ENCODE results near the gene RABGAP1L. TPM values are rescaled to one million over a fixed set of nuclear protein-coding genes. Genes with fewer than 3 reads are reported as not detected.

Gene RABGAP1L
- polyA plus RNA-seq, 3 donors = 35.2 to 75.3 (median 63.3) TPM

GRCh38 chr1:174976436-174977108 lies 817.3 kb downstream of the RABGAP1L start:
- no peak overlapping the region for H3K4me2 ChIP-seq (replicated peaks; ENCODE audit: extremely low read depth, low read length, poor library complexity, severe bottlenecking)
- no peaks in the 10 kb centered on the region for H3K9me3 ChIP-seq (replicated peaks in 1 of 2; ENCODE audit: control insufficient read depth in 1 of 2, insufficient read depth in 1 of 2, low read length in 2 of 2)
- H3K9ac ChIP-seq (ENCODE audit: insufficient read depth, low read length, poor library complexity, severe bottlenecking) = no peak overlapping the region
- WGBS (ENCODE audit: insufficient coverage) = no CpG with 5 or more reads among the region's 4 CpGs
- no peaks in the 10 kb centered on the region for H3K79me2 ChIP-seq (ENCODE audit: insufficient read depth, low read length)
- no peak for DNase-seq
- Mint-ChIP-seq H3K4me3 (no peak overlapping the region), H3K36me3 (peaks cover 60 to 83% of the 10 kb centered on the region in 2 donors), H3K27ac (peak overlapping the region in 2 of 7 donors; percentile 58 to 63), H3K9me3 (no peaks in the 10 kb centered on the region), H3K4me1 (peaks cover 13% of the 10 kb centered on the region), H3K27me3 (ENCODE audit: low read depth in 3 of 3) (no peaks in the 10 kb centered on the region)
- H3K27ac ChIP-seq (ENCODE audit: low read depth in 1 of 2, low read length in 2 of 2) = peak overlapping the region in 1 of 2 donors; percentile 33
- peaks cover 5 to 7% of the 10 kb centered on the region in 2 donors for H3K4me1 ChIP-seq (ENCODE audit: control insufficient read depth in 1 of 2, insufficient read depth in 2 of 2, low read length in 2 of 2)
- intact Hi-C loops (cut with micrococcal nuclease) = loop anchor here in 1 of 2 donors (10.0 kb wide), 1 partner anchor 52 kb away; no protein-coding TSS in a partner anchor
- no peaks in the 10 kb centered on the region for H3K27me3 ChIP-seq (ENCODE audit: control insufficient read depth in 2 of 2, insufficient read depth in 2 of 2, low read length in 2 of 2)
- peaks cover 59 to 80% of the 10 kb centered on the region in 2 donors for H3K36me3 ChIP-seq (replicated peaks in 1 of 2; ENCODE audit: control insufficient read depth in 1 of 2, insufficient read depth in 2 of 2, low read length in 2 of 2)
- no peaks in the 10 kb centered on the region for H4K20me1 ChIP-seq (ENCODE audit: insufficient read depth, low read length)
- H2AFZ ChIP-seq (ENCODE audit: insufficient read depth, low read depth, low read length, poor library complexity, severe bottlenecking) = no peak overlapping the region
- H3K4me3 ChIP-seq (replicated peaks in 1 of 3; ENCODE audit: low read depth in 2 of 3, low read length in 3 of 3) = no peak overlapping the region
- TF ChIP-seq CTCF (IDR thresholded peaks at IDR 0.05) = no peak

GRCh38 chr1:174982971-174983689 lies 823.8 kb downstream of the RABGAP1L start:
- H3K4me1 Mint-ChIP-seq = peaks cover 1% of the 10 kb centered on the region
- Histone ChIP-seq H3K9ac (ENCODE audit: insufficient read depth, low read length, poor library complexity, severe bottlenecking) (no peak overlapping the region), H3K27me3 (ENCODE audit: control insufficient read depth in 2 of 2, insufficient read depth in 2 of 2, low read length in 2 of 2) (no peaks in the 10 kb centered on the region), H3K4me2 (replicated peaks; ENCODE audit: extremely low read depth, low read length, poor library complexity, severe bottlenecking) (no peak overlapping the region), H3K9me3 (replicated peaks in 1 of 2; ENCODE audit: control insufficient read depth in 1 of 2, insufficient read depth in 1 of 2, low read length in 2 of 2) (no peaks in the 10 kb centered on the region), H3K4me1 (ENCODE audit: control insufficient read depth in 1 of 2, insufficient read depth in 2 of 2, low read length in 2 of 2) (no peaks in the 10 kb centered on the region), H3K79me2 (ENCODE audit: insufficient read depth, low read length) (no peaks in the 10 kb centered on the region), H3K36me3 (replicated peaks in 1 of 2; ENCODE audit: control insufficient read depth in 1 of 2, insufficient read depth in 2 of 2, low read length in 2 of 2) (peaks cover 51 to 93% of the 10 kb centered on the region in 2 donors), H3K4me3 (replicated peaks in 1 of 3; ENCODE audit: low read depth in 2 of 3, low read length in 3 of 3) (no peak overlapping the region), H4K20me1 (ENCODE audit: insufficient read depth, low read length) (no peaks in the 10 kb centered on the region), H2AFZ (ENCODE audit: insufficient read depth, low read depth, low read length, poor library complexity, severe bottlenecking) (no peak overlapping the region), H3K27ac (ENCODE audit: low read depth in 1 of 2, low read length in 2 of 2) (no peak overlapping the region)
- DNase-seq = peak; percentile 51 to 58 (median 51)
- no peaks in the 10 kb centered on the region for H3K27me3 Mint-ChIP-seq (ENCODE audit: low read depth in 3 of 3)
- peak; percentile 87 for TF ChIP-seq CTCF (IDR thresholded peaks at IDR 0.05)
- peak overlapping the region in 1 of 7 donors; percentile 20 for H3K27ac Mint-ChIP-seq
- H3K9me3 Mint-ChIP-seq = peaks cover 0 to 5% (median 0%) of the 10 kb centered on the region in 7 donors
- no peak overlapping the region for H3K4me3 Mint-ChIP-seq
- intact Hi-C loops (cut with micrococcal nuclease) = loop anchor here in 1 of 2 donors (5.0 kb wide), 1 partner anchor 211 kb away; no protein-coding TSS in a partner anchor
- peaks cover 55 to 83% of the 10 kb centered on the region in 2 donors for H3K36me3 Mint-ChIP-seq

Measured in CD14-positive monocyte (primary cell).